SK-N-SH (cell line): ENCODE measurements around the gene TLL2. TPM values are rescaled to one million over a fixed set of nuclear protein-coding genes. Genes with fewer than 3 reads are reported as not detected.

ENCODE experiments used
- CTCF ChIA-PET: fragments of 300-600, 350-600 bp; formaldehyde crosslinking; extraction: SDS; loops from one replicate; lab custom pipeline; 2021; lab: Yijun Ruan, JAX
- POLR2A ChIA-PET: fragments of 350-600 bp; sonication (Branson Sonifier 250); formaldehyde crosslinking; extraction: SDS; loops from one replicate; lab custom pipeline; 2020; ENCODE audit warnings: antibody characterized with exemption, inconsistent platforms; lab: Yijun Ruan, JAX
- DNase-seq: peaks from one replicate; pipeline ENCODE4 v3.0.0; 2012
- H2AFZ ChIP-seq: fragments of 200-600 bp; sonication (generic); 2 replicates; pipeline ENCODE4 v1.8.1; 2016; ENCODE audit warnings: antibody characterized with exemption, mild to moderate bottlenecking, low read depth
- H3F3A ChIP-seq: fragments of 200-600 bp; sonication (generic); replicated peaks from 2 replicates; pipeline ENCODE3; 2016; ENCODE audit warnings: antibody characterized with exemption, mild to moderate bottlenecking; ENCODE audit not compliant: insufficient read depth
- H3K27ac ChIP-seq, 2 experiments: fragments of 200-500 bp in 1 of 2; fragments of 200-600 bp in 1 of 2; sonication (Bioruptor generic) in 1 of 2; sonication (generic), shearing (Covaris generic) in 1 of 2; 2 replicates each; pipeline versions ENCODE4 v1.5.1 to v1.6.1; 2014 to 2016; ENCODE audit warnings: low read depth in 2 of 2, inconsistent platforms in 1 of 2, low read length in 1 of 2, mild to moderate bottlenecking in 1 of 2, mixed read lengths in 1 of 2
- H3K27me3 ChIP-seq: fragments of 200-600 bp; sonication (generic), shearing (Covaris generic); 2 replicates; pipeline ENCODE4 v1.6.1; 2016; ENCODE audit warnings: mixed run types; ENCODE audit not compliant: insufficient read depth
- H3K36me3 ChIP-seq, 2 experiments: fragments of 200-500 bp in 1 of 2; fragments of 200-600 bp in 1 of 2; sonication (Bioruptor generic) in 1 of 2; sonication (generic) in 1 of 2; replicated peaks in 1 of 2; 2 replicates each; pipeline versions ENCODE3 to v1.5.1; 2014 to 2016; ENCODE audit warnings: low read length in 1 of 2, mild to moderate bottlenecking in 1 of 2; ENCODE audit not compliant: insufficient read depth in 2 of 2, control insufficient read depth in 1 of 2
- H3K4me1 ChIP-seq, 2 experiments: fragments of 200-500 bp in 1 of 2; fragments of 200-600 bp in 1 of 2; sonication (Bioruptor generic) in 1 of 2; sonication (generic), shearing (Covaris generic) in 1 of 2; 2 replicates each; pipeline versions ENCODE4 v1.5.1 to v1.6.1; 2014 to 2016; ENCODE audit warnings: low read depth in 1 of 2, low read length in 1 of 2, mixed run types in 1 of 2; ENCODE audit not compliant: insufficient read depth in 2 of 2, control insufficient read depth in 1 of 2
- H3K4me2 ChIP-seq: fragments of 200-600 bp; sonication (generic), shearing (Covaris generic); 2 replicates; pipeline ENCODE4 v1.6.1; 2017; ENCODE audit warnings: mixed run types
- H3K4me3 ChIP-seq, 2 experiments: fragments of 200-500 bp in 1 of 2; fragments of 200-600 bp in 1 of 2; sonication (Bioruptor generic) in 1 of 2; sonication (generic), shearing (Covaris generic) in 1 of 2; 2 replicates each; pipeline versions ENCODE4 v1.5.1 to v1.8.1; 2014 to 2016; ENCODE audit warnings: low read depth in 2 of 2, inconsistent platforms in 1 of 2, low read length in 1 of 2, mild to moderate bottlenecking in 1 of 2, mixed read lengths in 1 of 2, moderate library complexity in 1 of 2
- H3K79me2 ChIP-seq: fragments of 200-600 bp; sonication (generic); 2 replicates; pipeline ENCODE4 v1.8.1; 2017; ENCODE audit warnings: mild to moderate bottlenecking; ENCODE audit not compliant: insufficient read depth
- H3K9ac ChIP-seq: fragments of 200-600 bp; sonication (generic); 2 replicates; pipeline ENCODE4 v1.6.1; 2017; ENCODE audit warnings: mixed run types
- H3K9me2 ChIP-seq: fragments of 200-600 bp; sonication (generic); 2 replicates; pipeline ENCODE4 v1.6.1; 2017; ENCODE audit warnings: mixed run types
- H3K9me3 ChIP-seq: fragments of 200-600 bp; sonication (generic); 2 replicates; pipeline ENCODE4 v1.6.1; 2017; ENCODE audit warnings: mixed run types, mild to moderate bottlenecking, moderate library complexity
- H4K20me1 ChIP-seq: fragments of 200-600 bp; sonication (generic); 2 replicates; pipeline ENCODE4 v1.6.1; 2017; ENCODE audit warnings: mild to moderate bottlenecking, mixed run types; ENCODE audit not compliant: insufficient read depth
- ELF1 ChIP-seq: IDR thresholded peaks from 2 replicates; pipeline ENCODE4 v1.4.0; 2012
- GATA2 ChIP-seq: sonication (generic); formaldehyde crosslinking; IDR thresholded peaks from 2 replicates; pipeline ENCODE4 v1.5.0; 2020; ENCODE audit warnings: mild to moderate bottlenecking, missing genetic modification reagents
- MEF2A ChIP-seq: IDR thresholded peaks from 2 replicates; pipeline ENCODE4 v1.4.0; 2012; ENCODE audit warnings: low read depth, borderline replicate concordance
- PBX3 ChIP-seq: IDR thresholded peaks from 2 replicates; pipeline ENCODE4; 2012
- REST ChIP-seq: IDR thresholded peaks from 2 replicates; pipeline ENCODE4 v1.6.1; 2012; ENCODE audit warnings: mild to moderate bottlenecking, low read depth, low read length, moderate library complexity
- RFX5 ChIP-seq: IDR thresholded peaks from 2 replicates; pipeline ENCODE4 v1.6.1; 2012; ENCODE audit warnings: mild to moderate bottlenecking, improper control_type of control experiment, low read length
- SMC3 ChIP-seq: IDR thresholded peaks from 2 replicates; pipeline ENCODE4 v1.6.1; 2012; ENCODE audit warnings: low read depth, low read length, improper control_type of control experiment
- TCF12 ChIP-seq: IDR thresholded peaks from 2 replicates; pipeline ENCODE4 v1.4.0; 2012
- TEAD4 ChIP-seq: IDR thresholded peaks from 2 replicates; pipeline ENCODE4 v1.4.0; 2012; ENCODE audit warnings: mild to moderate bottlenecking, borderline replicate concordance; ENCODE audit not compliant: insufficient read depth
- USF2 ChIP-seq: fragments of 150-350 bp; IDR thresholded peaks from 2 replicates; pipeline ENCODE4 v1.6.1; 2017; ENCODE audit warnings: antibody characterized with exemption, low read length, low read depth, borderline replicate concordance
- ZBTB33 ChIP-seq: IDR thresholded peaks from 2 replicates; pipeline ENCODE4 v1.4.0; 2012; ENCODE audit warnings: low read depth, borderline replicate concordance
- WGBS: methylation state at CpG from one replicate; pipeline ENCODE4 v1.1.6; 2017; ENCODE audit warnings: low lambda C conversion rate; 5-methylcytosine and 5-hydroxymethylcytosine counted together
- polyA plus RNA-seq, 3 experiments: library from polyadenylated mRNA; depleted of rRNA; stranded (reverse); fragments of >200 nt; gene quantifications; 2 replicates each; pipeline ENCODE4 v1.2.3, GENCODE V29; 2012

The TLL2 gene
- polyA plus RNA-seq, 1 of the 3 experiments (the other 2 are of a cell fraction), result 0.36 TPM

- TF ChIP-seq USF2, result no peak
- TF ChIP-seq GATA2, result no peak
- no peak for TF ChIP-seq ZBTB33
- no peak for TF ChIP-seq SMC3
These were observed 147.2 kb downstream of the TLL2 start (continued) for GRCh38 chr10:96366508-96366907.

- DNase-seq, result no peak
- no peaks in the 10 kb centered on the region; the same call in 1 of the 2 replicates for H3K27me3 ChIP-seq
- H3K9me3 ChIP-seq, result no peaks in the 10 kb centered on the region
- H3K4me1 ChIP-seq, result no peaks in the 10 kb centered on the region
- TF ChIP-seq REST, result no peak
- no peak for TF ChIP-seq RFX5
- TF ChIP-seq ELF1, result no peak
- no peak for TF ChIP-seq TEAD4
- 43% methylated on average over 3 of the region's 3 CpGs for WGBS
- H3K79me2 ChIP-seq, result no peaks in the 10 kb centered on the region
- no peaks in the 10 kb centered on the region for H4K20me1 ChIP-seq
- H3K9ac ChIP-seq, result no peak overlapping the region
- no peak overlapping the region for H3K4me3 ChIP-seq
- no peaks in the 10 kb centered on the region for H3F3A ChIP-seq
- CTCF ChIA-PET, result interaction anchor here (1.0 to 4.3 kb wide), 5 partner anchors 10 to 148 kb away, joined by 3 to 29 read pairs (median 6); partner anchors contain the start of gene TLL2
- POLR2A ChIA-PET, result no interaction called here
- H3K36me3 ChIP-seq, result no peaks in the 10 kb centered on the region
- no peak overlapping the region for H3K27ac ChIP-seq
- no peak overlapping the region for H2AFZ ChIP-seq
- no peak overlapping the region for H3K4me2 ChIP-seq
- H3K9me2 ChIP-seq, result no peaks in the 10 kb centered on the region
These were observed 148.2 kb downstream of the TLL2 start for GRCh38 chr10:96365571-96365970.

- Histone ChIP-seq H3K9ac (no peak overlapping the region), H3K36me3 (no peaks in the 10 kb centered on the region), H4K20me1 (no peaks in the 10 kb centered on the region), H3K27ac (no peak overlapping the region), H3K4me1 (no peaks in the 10 kb centered on the region), H3K27me3 (no peaks in the 10 kb centered on the region; the same call in 1 of the 2 replicates), H3K9me2 (no peaks in the 10 kb centered on the region), H3K4me2 (no peak overlapping the region), H3K79me2 (no peaks in the 10 kb centered on the region), H3K9me3 (no peaks in the 10 kb centered on the region), H2AFZ (no peak overlapping the region), H3K4me3 (no peak overlapping the region), H3F3A (no peaks in the 10 kb centered on the region)
- DNase-seq, result no peak
- POLR2A ChIA-PET, result no interaction called here
- CTCF ChIA-PET, result interaction anchor here (0.7 to 3.0 kb wide), 4 partner anchors 10 to 26 kb away, joined by 3 to 16 read pairs (median 8); no protein-coding TSS in a partner anchor
- 12% methylated on average over 2 of the region's 3 CpGs for WGBS
- TF ChIP-seq USF2, result no peak
- TF ChIP-seq TEAD4, result no peak
- TF ChIP-seq REST, result no peak
- TF ChIP-seq MEF2A, result no peak
- no peak for TF ChIP-seq TCF12
- no peak for TF ChIP-seq PBX3
- no peak for TF ChIP-seq ELF1
These were observed 153.0 kb downstream of the TLL2 start for GRCh38 chr10:96360766-96361165.
